Activated T-cell treated with anti-CD3 and anti-CD28 coated beads for 1 hour (primary cell): ENCODE measurements around the gene ATIC.

Experiments used
- DNase-seq: peaks from one replicate; pipeline ENCODE4 v3.0.0-alpha.2; 2020; ENCODE audit warnings: low read depth

ATIC gene

GRCh38 chr2:215376103-215376780 is 64.4 kb downstream of the ATIC start:
- no peak for DNase-seq

GRCh38 chr2:215377283-215377682 is 65.4 kb downstream of the ATIC start:
- no peak for DNase-seq

- DNase-seq, result no peak
These were observed 66.2 kb downstream of the ATIC start for GRCh38 chr2:215378045-215378444.

GRCh38 chr2:215379039-215379438 is 67.2 kb downstream of the ATIC start:
- DNase-seq, result no peak

GRCh38 chr2:215379948-215380347 is 68.1 kb downstream of the ATIC start:
- DNase-seq, result no peak

- no peak for DNase-seq
These were observed 68.8 kb downstream of the ATIC start for GRCh38 chr2:215380699-215381098.

GRCh38 chr2:215382011-215382410 is 70.2 kb downstream of the ATIC start:
- no peak for DNase-seq

GRCh38 chr2:215382480-215382879 is 70.6 kb downstream of the ATIC start:
- no peak for DNase-seq

GRCh38 chr2:215383652-215384279 is 71.9 kb downstream of the ATIC start:
- no peak for DNase-seq

GRCh38 chr2:215384710-215385109 is 72.9 kb downstream of the ATIC start:
- no peak for DNase-seq

GRCh38 chr2:215386566-215386965 is 74.7 kb downstream of the ATIC start:
- no peak for DNase-seq

GRCh38 chr2:215388002-215388728 is 76.3 kb downstream of the ATIC start:
- no peak for DNase-seq

- no peak for DNase-seq
These were observed 78.7 kb downstream of the ATIC start for GRCh38 chr2:215390550-215390913.

GRCh38 chr2:215391531-215391930 is 79.7 kb downstream of the ATIC start:
- no peak for DNase-seq

GRCh38 chr2:215392164-215392563 is 80.3 kb downstream of the ATIC start:
- no peak for DNase-seq

- no peak for DNase-seq
These were observed 80.9 kb downstream of the ATIC start for GRCh38 chr2:215392687-215393270.

GRCh38 chr2:215394102-215394805 is 82.4 kb downstream of the ATIC start:
- no peak for DNase-seq

GRCh38 chr2:215395687-215396460 is 84.0 kb downstream of the ATIC start:
- no peak for DNase-seq

- no peak for DNase-seq
These were observed 84.9 kb downstream of the ATIC start for GRCh38 chr2:215396595-215397313.

GRCh38 chr2:215397632-215398341 is 85.9 kb downstream of the ATIC start:
- no peak for DNase-seq
